ENCODE data around the gene CEMIP.
"Not testable (repeated sequence)": the region's sequence is repeated elsewhere in the genome, so short reads cannot be mapped to it uniquely, and the experiment has no call there.

CEMIP gene

DNA sequence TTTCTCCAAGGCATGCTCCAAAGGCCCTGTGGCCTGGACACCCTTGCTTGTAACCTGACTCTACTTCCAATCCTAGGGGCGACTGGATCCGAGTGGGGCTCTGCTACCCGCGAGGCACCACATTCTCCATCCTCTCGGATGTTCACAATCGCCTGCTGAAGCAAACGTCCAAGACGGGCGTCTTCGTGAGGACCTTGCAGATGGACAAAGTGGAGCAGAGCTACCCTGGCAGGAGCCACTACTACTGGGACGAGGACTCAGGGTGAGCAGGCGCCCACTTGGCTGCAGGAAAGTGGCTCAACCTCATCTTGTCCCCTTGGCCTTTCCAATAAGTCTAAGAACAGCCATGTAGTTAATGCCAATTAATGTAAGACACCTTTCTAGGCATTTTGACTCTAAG is 158.5 kb downstream of the CEMIP start:
- DNase-seq, result no peak

DNA sequence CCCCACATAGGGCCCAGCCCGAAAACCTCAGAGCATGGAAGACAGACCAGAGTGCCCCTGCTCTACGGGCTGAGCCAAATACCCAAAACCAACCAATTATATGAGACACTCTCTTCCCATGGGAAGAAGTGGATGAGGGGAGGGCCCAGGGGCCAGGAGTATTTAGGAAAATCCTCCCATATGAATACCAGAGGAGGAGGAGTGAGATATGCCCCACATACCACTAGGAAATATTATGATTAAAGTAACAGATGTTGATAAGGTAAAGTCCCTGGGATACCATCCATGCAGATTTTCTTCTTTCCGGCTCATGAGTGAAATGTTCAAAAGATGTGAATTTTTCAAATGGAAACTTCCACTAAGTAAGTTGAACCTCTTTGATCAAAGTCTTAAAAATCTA is 160.0 kb downstream of the CEMIP start:
- DNase-seq, result no peak

DNA sequence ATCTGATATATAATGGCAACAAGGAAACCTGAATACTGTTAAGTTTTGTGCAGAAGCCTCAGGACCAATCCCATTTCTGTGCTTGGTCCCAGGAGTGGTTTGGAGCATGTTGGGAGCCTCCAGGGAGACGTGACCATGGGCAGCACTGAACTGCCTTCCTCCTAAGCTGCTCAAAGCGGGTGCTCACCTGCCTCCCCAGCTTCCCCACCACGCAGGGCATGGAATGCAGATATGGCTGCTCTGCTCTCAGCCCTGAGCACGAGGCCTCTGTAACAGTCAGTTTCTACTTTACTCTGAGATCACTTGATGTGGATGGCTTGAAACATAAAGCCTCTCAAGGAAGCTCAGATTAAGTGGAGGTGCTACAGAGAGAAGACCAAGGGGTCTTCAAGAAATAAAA is 161.2 kb downstream of the CEMIP start:
- no peak for DNase-seq

DNA sequence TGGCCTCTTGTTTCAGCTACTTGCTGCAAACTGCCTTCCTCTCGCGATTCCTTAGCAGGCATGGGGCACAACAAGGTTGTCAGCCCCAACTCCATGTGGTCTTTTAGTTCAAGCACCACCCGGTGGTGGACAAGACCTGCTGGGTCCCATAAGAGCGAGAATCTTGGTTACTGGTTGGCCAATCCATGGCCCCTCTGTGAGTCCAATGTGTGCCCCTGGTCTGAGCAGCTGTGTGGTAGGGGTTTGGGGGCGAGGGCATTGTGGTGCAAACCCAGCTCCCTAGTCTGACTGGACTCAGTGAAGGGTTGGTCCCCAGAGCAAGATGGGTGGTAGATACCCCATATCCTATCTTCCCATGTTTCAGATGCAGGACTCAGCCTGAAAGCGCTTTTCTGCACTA is 161.7 kb downstream of the CEMIP start:
- no peak for DNase-seq

DNA sequence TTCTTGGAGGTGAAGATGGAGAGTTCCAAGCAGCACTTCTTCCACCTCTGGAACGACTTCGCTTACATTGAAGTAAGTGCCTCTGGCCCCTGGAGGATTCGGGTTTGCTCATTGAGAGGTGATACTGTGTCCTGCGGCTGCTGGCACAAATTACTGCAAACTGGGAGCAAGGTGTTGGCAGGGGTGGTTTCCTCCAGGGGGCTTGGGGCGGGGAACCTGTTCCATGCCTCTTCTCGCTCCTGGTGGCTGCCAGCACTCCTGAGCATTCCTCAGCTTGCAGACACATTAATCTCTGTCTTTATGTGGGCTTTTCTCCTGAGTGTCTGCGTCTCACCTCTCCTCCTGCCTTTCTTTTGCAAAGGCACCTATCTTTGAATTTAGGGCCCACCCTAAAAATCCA is 163.1 kb downstream of the CEMIP start:
- DNase-seq, result no peak

DNA sequence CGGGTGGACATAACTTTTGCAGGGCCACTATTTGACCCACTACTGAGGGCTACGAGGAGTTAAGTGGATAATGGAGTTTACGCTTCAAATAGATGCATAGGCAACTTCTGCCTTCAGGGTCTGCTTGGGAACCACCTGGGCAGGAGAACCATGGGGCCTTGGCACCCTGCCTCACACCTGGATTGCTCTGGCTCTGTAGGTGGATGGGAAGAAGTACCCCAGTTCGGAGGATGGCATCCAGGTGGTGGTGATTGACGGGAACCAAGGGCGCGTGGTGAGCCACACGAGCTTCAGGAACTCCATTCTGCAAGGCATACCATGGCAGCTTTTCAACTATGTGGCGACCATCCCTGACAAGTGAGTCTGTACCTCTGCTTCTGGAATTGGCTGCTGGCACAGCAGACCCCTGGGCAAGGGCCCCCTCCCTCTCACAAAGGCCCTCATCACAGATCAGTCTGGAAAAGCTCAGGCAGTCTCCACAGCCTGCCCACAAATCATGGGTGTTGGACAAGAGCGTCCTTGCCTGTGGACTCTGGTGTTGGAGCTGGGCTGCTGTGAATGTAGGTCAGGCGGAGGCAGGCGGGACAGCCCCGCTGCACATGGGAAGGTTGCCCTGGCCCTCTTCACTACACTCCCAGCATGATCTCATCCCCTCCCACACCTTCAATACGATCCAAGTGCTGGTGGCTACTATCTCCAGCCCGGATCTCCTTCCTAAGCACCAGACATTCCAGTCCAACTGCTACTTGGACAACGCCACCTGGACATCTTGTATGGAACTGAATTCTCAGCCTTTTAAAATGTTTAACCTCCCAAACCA is 163.8 kb downstream of the CEMIP start:
- no peak for DNase-seq

DNA sequence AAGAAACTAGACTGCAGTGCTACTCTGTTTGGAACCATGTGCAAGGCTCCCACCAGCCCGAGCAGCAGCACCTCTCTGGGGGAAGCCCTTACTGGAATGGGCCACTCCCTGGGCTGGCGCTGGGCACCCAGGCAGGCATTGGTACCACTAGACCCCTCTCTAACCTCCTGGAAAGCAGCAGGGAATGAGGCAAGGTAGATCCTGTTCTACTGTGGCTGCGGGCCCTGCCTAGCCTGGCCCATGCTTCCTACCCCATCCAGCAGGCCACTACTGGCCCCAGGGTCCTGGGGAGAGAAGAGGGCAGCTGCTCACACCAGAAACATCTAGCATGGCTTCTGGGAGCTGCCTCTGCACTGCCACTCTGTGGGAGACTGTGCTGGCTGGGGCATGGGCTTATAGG is 165.6 kb downstream of the CEMIP start:
- DNase-seq, result no peak

DNA sequence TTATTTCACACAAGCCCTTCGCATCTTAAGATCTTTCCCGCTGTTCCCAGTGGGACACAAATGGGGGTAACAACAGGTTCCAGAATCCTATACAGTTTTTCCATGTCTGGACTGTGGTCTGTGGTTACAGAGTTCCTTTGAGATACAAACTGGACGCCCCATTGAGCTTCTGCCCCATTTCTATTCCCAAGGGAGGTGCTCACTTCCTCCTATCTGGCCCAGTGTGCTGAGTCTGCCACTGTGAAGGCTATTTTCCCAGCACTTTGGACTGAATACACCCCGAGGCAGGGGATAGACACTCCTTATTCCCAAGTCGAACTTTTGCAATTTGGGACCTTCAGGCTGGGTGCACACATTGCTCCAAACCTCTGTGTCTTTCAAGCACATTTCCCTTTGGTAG is 166.4 kb downstream of the CEMIP start:
- DNase-seq, result no peak

DNA sequence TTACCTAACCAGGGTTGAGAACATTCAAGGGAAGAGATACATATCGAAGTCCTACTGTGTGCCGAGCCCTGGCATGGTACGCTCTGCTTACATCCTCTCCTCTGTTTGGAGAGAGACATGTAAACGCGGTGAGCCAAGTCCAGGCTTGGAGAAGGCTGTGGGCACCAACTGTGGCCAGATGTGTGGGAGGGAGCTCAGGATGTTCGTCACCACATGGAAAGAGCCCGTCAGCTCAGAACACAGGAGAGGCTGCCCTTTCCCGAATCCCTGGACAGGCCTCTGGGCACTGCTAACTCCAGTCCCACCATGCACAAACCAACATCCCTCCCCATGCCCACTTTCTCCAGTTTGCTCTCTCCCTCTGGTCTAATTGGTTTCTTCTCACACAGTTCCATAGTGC is 167.4 kb downstream of the CEMIP start:
- no peak for DNase-seq

DNA sequence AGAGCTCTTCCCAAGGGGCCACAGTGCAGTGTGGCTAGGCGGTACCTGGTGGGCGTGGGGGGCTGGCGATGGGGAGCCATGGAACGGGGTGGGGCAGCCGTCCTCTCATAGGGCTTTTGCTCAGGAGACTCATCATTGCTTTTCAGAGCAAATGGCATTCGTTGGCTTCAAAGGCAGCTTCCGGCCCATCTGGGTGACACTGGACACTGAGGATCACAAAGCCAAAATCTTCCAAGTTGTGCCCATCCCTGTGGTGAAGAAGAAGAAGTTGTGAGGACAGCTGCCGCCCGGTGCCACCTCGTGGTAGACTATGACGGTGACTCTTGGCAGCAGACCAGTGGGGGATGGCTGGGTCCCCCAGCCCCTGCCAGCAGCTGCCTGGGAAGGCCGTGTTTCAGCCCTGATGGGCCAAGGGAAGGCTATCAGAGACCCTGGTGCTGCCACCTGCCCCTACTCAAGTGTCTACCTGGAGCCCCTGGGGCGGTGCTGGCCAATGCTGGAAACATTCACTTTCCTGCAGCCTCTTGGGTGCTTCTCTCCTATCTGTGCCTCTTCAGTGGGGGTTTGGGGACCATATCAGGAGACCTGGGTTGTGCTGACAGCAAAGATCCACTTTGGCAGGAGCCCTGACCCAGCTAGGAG is 169.6 kb downstream of the CEMIP start:
- DNase-seq, result no peak

DNA sequence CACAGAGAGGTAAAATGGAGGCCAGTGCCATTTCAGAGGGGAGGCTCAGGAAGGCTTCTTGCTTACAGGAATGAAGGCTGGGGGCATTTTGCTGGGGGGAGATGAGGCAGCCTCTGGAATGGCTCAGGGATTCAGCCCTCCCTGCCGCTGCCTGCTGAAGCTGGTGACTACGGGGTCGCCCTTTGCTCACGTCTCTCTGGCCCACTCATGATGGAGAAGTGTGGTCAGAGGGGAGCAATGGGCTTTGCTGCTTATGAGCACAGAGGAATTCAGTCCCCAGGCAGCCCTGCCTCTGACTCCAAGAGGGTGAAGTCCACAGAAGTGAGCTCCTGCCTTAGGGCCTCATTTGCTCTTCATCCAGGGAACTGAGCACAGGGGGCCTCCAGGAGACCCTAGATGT is 170.6 kb downstream of the CEMIP start:
- DNase-seq, result no peak

DNA sequence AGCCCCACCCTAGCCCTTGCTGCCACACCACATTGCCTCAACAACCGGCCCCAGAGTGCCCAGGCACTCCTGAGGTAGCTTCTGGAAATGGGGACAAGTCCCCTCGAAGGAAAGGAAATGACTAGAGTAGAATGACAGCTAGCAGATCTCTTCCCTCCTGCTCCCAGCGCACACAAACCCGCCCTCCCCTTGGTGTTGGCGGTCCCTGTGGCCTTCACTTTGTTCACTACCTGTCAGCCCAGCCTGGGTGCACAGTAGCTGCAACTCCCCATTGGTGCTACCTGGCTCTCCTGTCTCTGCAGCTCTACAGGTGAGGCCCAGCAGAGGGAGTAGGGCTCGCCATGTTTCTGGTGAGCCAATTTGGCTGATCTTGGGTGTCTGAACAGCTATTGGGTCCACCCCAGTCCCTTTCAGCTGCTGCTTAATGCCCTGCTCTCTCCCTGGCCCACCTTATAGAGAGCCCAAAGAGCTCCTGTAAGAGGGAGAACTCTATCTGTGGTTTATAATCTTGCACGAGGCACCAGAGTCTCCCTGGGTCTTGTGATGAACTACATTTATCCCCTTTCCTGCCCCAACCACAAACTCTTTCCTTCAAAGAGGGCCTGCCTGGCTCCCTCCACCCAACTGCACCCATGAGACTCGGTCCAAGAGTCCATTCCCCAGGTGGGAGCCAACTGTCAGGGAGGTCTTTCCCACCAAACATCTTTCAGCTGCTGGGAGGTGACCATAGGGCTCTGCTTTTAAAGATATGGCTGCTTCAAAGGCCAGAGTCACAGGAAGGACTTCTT is 171.3 kb downstream of the CEMIP start:
- DNase-seq, result no peak

DNA sequence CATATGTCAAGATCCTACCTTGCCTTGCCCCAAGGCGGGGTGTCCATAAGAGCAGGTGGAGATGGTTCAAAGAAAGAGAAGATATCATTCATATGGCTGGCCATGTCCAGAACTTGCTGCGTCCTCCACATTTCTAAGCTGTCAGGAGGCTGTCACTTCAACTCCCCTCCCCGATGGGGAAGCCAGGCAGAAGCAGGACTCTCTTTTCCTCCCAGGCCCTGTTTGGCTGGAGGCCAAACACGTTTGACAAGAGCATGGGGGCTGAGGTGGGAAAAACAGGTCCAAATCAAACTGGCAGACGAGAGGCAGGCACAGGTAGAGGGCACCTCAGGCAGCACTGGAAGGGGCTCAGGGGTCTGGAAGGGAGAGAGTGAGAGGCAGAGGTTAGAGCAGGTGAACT is 172.8 kb downstream of the CEMIP start:
- no peak for DNase-seq

DNA sequence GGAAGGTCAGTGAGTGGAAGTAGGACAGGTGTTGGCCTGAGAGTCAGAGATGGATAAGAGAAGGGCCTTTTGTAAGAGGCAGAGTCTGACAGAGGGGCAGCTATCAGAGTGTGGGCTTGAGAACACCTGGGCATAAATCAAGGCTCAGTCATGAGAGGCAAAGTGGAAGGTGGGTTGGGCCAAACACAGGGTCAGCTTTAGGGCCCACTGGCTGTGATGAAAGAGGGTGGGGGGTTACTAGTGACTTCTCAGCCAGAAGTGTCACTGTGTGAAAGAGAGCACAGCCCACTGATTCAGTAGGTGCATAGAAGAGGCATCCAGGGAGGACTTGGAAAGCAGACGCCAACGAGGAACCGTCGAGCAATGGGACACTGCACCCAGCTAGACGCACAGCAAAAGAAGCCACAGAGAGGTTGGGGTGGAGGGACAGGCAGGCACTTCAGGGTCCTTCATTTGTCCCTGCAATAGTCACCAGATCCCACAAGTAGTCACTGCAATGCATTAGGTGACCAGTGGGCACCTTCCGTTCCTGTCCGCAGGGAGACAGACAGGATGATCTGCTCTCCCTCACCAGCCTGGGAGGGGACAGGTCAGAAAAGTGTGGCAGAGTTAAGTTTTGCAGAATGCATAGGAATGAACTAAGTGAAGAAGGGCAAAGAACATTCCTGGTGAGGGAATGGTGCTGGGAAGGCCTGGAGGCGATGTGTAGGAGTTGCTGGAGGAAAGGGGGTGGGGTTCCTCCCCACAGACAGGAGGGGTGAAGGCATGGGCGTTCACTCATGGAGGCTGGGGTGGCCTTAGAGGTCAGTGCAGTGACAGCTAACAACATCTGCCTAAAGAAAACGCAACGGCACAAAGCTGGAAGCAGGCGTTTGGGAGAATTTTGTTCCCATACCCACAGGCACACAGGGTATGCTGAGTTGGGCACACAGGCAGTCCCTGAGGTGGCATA is 174.1 kb downstream of the CEMIP start:
- no peak for DNase-seq

DNA sequence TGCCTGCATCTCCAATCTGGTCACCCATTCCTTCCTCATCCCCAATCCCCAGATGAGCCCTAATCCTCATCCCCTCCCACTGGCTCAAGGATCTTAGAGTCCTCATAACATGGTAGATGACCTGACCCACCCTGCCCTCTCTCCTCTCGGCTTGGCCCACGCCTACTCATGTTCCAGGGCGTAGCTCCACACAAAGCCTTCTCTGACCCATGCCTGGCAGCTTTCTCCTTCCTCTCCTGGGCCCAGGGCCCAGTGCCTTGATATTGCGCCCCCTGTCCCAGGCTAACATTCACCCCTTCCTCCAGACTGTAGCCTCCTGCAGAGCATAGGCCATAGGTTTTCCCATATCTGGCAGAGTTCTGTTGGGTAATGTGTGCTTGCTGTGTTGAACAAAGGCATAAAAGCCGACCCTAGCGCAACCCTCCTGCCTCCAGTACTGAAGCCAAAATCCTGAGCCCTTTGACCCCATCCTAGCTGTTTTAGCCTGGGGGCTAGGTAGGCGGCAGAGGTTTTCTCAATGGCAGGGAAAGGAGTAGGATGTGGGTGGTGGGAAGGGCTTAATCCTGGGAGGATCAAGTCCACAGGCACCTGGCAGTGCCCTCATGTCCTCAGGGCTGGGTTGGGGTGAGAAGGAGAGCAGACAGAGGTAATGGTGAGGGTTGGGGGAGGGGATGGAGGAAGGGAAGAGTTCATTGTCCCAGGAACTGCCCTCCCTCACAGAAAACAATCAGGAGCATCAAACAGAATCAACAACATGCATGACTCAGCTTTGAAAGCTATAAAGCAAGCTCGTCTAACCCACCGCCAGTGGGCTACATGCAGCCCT is 175.0 kb downstream of the CEMIP start:
- no peak for DNase-seq

DNA sequence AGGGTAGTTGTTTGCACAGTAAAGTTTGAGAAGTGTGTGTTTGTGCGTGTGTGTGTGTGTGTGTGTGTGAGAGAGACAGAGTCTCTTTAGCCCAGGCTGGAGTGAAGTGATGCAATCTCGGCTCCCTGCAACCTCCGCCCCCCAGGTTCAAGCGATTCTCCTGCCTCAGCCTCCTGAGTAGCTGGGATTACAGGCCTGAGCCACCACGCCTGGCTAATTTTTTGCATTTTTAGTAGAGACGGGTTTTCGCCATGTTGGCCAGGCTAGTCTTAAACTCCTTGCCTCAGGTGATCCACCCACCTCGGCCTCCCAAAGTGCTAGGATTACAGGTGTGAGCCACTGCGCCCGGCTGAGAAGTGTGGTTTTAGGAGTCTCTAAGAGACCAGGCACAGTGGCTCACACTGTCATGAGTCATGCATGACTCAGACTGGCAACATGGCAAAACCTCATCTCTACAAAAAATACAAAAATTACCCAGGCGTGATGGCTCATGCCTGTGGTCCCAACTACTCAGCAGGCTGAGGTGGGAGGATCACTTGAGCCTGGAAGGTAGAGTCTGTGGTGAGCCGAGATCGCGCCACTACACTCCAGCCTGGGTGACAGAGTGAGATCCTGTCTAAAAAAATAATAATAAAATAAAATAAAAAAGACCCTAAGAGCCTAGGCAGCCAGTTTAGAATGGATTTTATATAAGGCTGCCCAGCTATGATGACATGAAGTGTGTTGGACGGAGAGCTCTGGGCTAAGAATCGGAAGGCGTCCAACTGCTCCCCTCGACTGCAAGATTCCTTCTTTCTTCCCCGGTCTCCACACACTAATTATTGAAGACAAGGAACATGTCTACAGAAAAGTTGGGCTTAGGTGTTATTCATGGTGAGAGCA is 176.6 kb downstream of the CEMIP start:
- not testable (repeated sequence) for DNase-seq

DNA sequence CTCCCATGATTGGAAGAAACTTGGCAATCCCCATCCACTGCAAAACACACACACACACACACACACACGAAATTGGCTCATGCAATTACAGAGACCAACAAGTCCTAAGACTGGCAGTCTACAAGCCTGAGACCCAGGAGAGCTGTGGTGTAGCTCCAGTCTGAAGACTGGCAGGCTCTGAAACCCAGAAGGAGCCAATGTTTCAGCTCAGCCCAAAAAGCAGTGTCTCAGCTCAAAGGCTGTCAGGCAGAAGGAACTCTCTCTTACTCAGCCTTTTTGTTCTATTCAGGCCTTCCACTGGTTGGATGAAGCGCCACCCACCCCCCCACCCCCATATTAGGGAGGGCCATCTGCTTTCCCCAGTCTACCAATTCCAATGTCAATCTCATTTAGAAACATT is 178.4 kb downstream of the CEMIP start:
- DNase-seq, result no peak

DNA sequence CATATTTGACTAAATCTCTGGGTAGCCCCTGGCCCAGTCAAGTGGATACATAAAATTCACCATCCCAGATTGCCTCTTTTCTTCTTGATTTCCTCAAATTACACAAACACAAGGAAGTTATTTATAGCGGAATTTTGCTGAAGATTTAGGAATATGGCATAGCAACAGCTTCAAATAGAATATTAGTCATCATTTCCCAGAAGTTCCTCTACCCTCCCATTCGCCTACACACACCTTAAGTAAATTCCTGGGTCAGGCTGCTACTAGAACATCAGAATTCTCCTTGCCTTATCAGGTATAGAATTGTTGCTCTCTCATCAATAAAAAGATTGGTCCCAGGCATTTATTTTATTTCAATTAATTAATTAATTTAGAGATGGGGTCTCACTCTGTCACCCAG is 178.8 kb downstream of the CEMIP start:
- no peak for DNase-seq

DNA sequence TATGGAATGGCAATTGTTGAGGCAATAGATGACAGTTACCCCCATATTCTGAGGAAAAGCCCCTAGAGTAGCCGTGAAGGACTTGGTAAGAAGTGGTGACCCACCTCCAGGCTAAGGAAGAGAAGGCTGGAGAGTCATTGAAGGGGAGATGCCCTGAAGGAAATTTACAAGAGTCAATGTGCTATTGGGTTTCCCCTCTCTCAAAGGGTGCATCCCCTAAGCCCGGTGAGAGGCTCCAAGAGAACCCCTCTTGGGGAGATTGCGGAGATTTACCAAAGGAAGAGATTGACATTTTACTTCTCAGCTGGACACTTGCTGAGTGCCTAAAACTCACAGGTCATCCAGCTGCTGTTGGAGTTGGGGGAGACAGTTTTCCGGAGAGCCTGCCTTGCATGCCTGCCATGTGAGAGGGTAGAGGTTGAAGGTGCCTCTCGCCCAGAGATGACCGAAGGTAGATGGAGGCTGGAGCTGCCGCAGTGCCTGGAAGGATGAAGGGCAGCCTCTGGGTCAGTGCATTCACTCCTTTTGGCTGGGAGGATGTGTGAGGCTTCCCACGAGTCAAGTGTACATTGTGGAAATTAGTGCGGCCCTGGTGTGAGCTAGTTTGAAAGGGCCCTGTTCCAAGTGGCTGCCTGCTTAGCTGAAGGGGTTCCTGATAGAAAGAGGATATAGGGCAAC is 179.8 kb downstream of the CEMIP start:
- DNase-seq, result no peak

DNA sequence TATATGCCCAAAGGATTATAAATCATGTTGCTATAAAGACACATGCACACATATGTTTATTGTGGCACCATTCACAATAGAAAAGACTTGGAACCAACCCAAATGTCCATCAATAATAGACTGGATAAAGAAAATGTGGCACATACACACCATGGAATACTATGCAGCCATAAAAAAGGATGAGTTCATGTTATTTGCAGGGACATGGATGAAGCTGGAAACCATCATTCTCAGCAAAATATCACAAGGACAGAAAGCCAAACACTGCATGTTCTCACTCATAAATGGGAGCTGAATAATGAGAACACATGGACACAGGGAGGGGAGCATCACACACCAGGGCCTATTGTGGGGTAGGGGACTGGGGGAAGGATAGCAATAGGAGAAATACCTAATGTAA is 186.3 kb downstream of the CEMIP start:
- not testable (repeated sequence) for DNase-seq

All from NCI-H2081 treated with DMSO at 0.1 percent for 48 hours (cell line).